ENCODE data around the gene LIPJ.

LIPJ gene

GRCh38 chr10:88594482-88594881 lies 7.9 kb downstream of the LIPJ start:
- DNase-seq (ENCODE audit: low read depth) = no peak

GRCh38 chr10:88598055-88598454 lies 11.5 kb downstream of the LIPJ start:
- no peak for DNase-seq (ENCODE audit: low read depth)

- no peak for DNase-seq (ENCODE audit: low read depth)
These were observed 21.6 kb downstream of the LIPJ start for GRCh38 chr10:88608052-88608732.

- DNase-seq (ENCODE audit: low read depth) = no peak
These were observed 22.2 kb downstream of the LIPJ start for GRCh38 chr10:88608780-88609179.

GRCh38 chr10:88616250-88616977 lies 29.9 kb downstream of the LIPJ start:
- DNase-seq (ENCODE audit: low read depth) = no peak

- DNase-seq (ENCODE audit: low read depth) = no peak
These were observed 31.3 kb downstream of the LIPJ start for GRCh38 chr10:88617772-88618300.

- no peak for DNase-seq (ENCODE audit: low read depth)
These were observed 31.9 kb downstream of the LIPJ start for GRCh38 chr10:88618496-88618895.

GRCh38 chr10:88620441-88620840 lies 33.9 kb downstream of the LIPJ start:
- DNase-seq (ENCODE audit: low read depth) = no peak

- no peak for DNase-seq (ENCODE audit: low read depth)
These were observed 37.3 kb downstream of the LIPJ start for GRCh38 chr10:88623835-88624234.

- no peak for DNase-seq (ENCODE audit: low read depth)
These were observed 38.3 kb downstream of the LIPJ start for GRCh38 chr10:88624840-88625239.

- DNase-seq (ENCODE audit: low read depth) = no peak
These were observed 53.6 kb downstream of the LIPJ start for GRCh38 chr10:88640186-88640585.

GRCh38 chr10:88642209-88642608 lies 55.6 kb downstream of the LIPJ start:
- no peak for DNase-seq (ENCODE audit: low read depth)

GRCh38 chr10:88642963-88643362 lies 56.4 kb downstream of the LIPJ start:
- no peak for DNase-seq (ENCODE audit: low read depth)

GRCh38 chr10:88647061-88647615 lies 60.6 kb downstream of the LIPJ start:
- DNase-seq (ENCODE audit: low read depth) = no peak

- DNase-seq (ENCODE audit: low read depth) = no peak
These were observed 64.6 kb downstream of the LIPJ start for GRCh38 chr10:88651101-88651551.

- no peak for DNase-seq (ENCODE audit: low read depth)
These were observed 66.1 kb downstream of the LIPJ start for GRCh38 chr10:88652616-88653015.
